GM12878 (cell line): Measurements from ENCODE around the gene HSD11B1. TPM values are rescaled to one million over a fixed set of nuclear protein-coding genes. Genes with fewer than 3 reads are reported as not detected.

Source experiments
- ATF7 ChIP-seq: fragments of 450-650 bp; IDR thresholded peaks from 2 replicates; pipeline ENCODE4 v1.6.1; 2016; ENCODE audit warnings: low read depth, mild to moderate bottlenecking
- BACH1 ChIP-seq: fragments of 450-650 bp; IDR thresholded peaks from 2 replicates; pipeline ENCODE4 v1.6.1; 2017; ENCODE audit warnings: mild to moderate bottlenecking, borderline replicate concordance
- BCLAF1 ChIP-seq: fragments of 450-650 bp; IDR thresholded peaks from 2 replicates; pipeline ENCODE4 v1.6.1; 2017; ENCODE audit warnings: antibody characterized with exemption, mild to moderate bottlenecking, moderate library complexity
- CHD2 ChIP-seq: IDR thresholded peaks from 2 replicates; pipeline ENCODE4 v1.6.1; 2011; ENCODE audit warnings: low read depth, low read length, improper control_type of control experiment, borderline replicate concordance
- CTCF ChIP-seq, 3 experiments: IDR thresholded peaks in 2 of 3; conservative IDR thresholded peaks in 1 of 3; 2 replicates each; pipeline ENCODE4 v1.5.1; 2011; ENCODE audit warnings: low read depth in 3 of 3, low read length in 3 of 3, mild to moderate bottlenecking in 3 of 3, control low read depth in 2 of 3, moderate library complexity in 2 of 3, inconsistent platforms in 1 of 3, mixed read lengths in 1 of 3; ENCODE audit not compliant: control insufficient read depth in 2 of 3, insufficient read depth in 1 of 3; ENCODE audit errors: extremely low read depth in 1 of 3
- EGR1 ChIP-seq, 2 experiments: IDR thresholded peaks; 1 replicate in 1 of 2; 2 replicates in 1 of 2; pipeline ENCODE4 v1.6.1; 2011 to 2012; ENCODE audit warnings: low read depth in 2 of 2, low read length in 2 of 2, borderline replicate concordance in 1 of 2, mild to moderate bottlenecking in 1 of 2, moderate library complexity in 1 of 2
- ESRRA ChIP-seq: IDR thresholded peaks from 2 replicates; pipeline ENCODE4 v1.6.1; 2012; ENCODE audit warnings: mild to moderate bottlenecking, low read length, improper control_type of control experiment
- FOS ChIP-seq: IDR thresholded peaks from 3 replicates; pipeline ENCODE4 v1.6.1; 2011; ENCODE audit warnings: borderline replicate concordance; ENCODE audit not compliant: insufficient read length; ENCODE audit errors: extremely low read depth
- JUNB ChIP-seq: IDR thresholded peaks from 2 replicates; pipeline ENCODE4 v1.6.1; 2016; ENCODE audit warnings: antibody characterized with exemption, mild to moderate bottlenecking
- MLLT1 ChIP-seq: fragments of 450-650 bp; IDR thresholded peaks from 2 replicates; pipeline ENCODE4 v1.6.1; 2016; ENCODE audit warnings: mild to moderate bottlenecking
- RAD21 ChIP-seq: IDR thresholded peaks from 2 replicates; pipeline ENCODE4 v1.6.1; 2011; ENCODE audit warnings: mild to moderate bottlenecking, low read depth, low read length, moderate library complexity; ENCODE audit not compliant: insufficient read depth
- SMAD5 ChIP-seq: IDR thresholded peaks from 2 replicates; pipeline ENCODE4 v1.6.1; 2016; ENCODE audit warnings: antibody characterized with exemption, low read depth
- SPI1 ChIP-seq: IDR thresholded peaks from 2 replicates; pipeline ENCODE4 v1.6.1; 2011; ENCODE audit warnings: low read depth, mild to moderate bottlenecking, low read length, moderate library complexity, borderline replicate concordance; ENCODE audit not compliant: insufficient read depth
- YBX1 ChIP-seq: fragments of 450-650 bp; IDR thresholded peaks from 2 replicates; pipeline ENCODE4 v1.6.1; 2016; ENCODE audit warnings: antibody characterized with exemption
- ZBTB11 ChIP-seq: fragments of 450-650 bp; formaldehyde crosslinking; IDR thresholded peaks from 2 replicates; pipeline ENCODE4 v1.5.0; 2022; ENCODE audit warnings: mild to moderate bottlenecking, missing genetic modification characterization
- ZBTB4 ChIP-seq: fragments of 450-650 bp; formaldehyde crosslinking; IDR thresholded peaks from 2 replicates; pipeline ENCODE4 v1.4.0; 2022; ENCODE audit warnings: mild to moderate bottlenecking, moderate library complexity
- polyA plus RNA-seq, 11 experiments: library from polyadenylated mRNA; depleted of rRNA in 4 of 11; unstranded in 6 of 11; stranded (reverse) in 5 of 11; fragments of >200 nt; fragmentation: Nextera tagmentation in 4 of 11; fragmentation: Illumina TruSeq in 1 of 11; extraction: Ambion mirVana in 4 of 11; extraction: Trizol in 1 of 11; gene quantifications; 1 replicate in 1 of 11; 2 replicates in 10 of 11; pipeline versions ENCODE4 v1.2.1 to v1.2.3, GENCODE V29; 2011 to 2016; ENCODE audit warnings: inconsistent platforms in 2 of 11, missing spikeins in 2 of 11, low read depth in 1 of 11
- total RNA-seq, 4 experiments: library from RNA; depleted of rRNA in 3 of 4; stranded (reverse); fragments of >200 nt in 3 of 4; fragmentation: Illumina TruSeq in 1 of 4; extraction: Trizol in 1 of 4; gene quantifications; 2 replicates each; pipeline versions ENCODE4 v1.2.1 to v1.2.3, GENCODE V29; 2013 to 2021

Gene HSD11B1
- total and polyA plus RNA-seq, 10 of the 15 experiments (the other 5 are each of a cell fraction or from before 2014, with no cell fraction given), result 0.04 to 0.27 (median 0.15) TPM; not detected in 7

- TF ChIP-seq SPI1, result peak; percentile 49; the same call in 1 of the 2 replicates
- TF ChIP-seq ATF7, result peak; percentile 79
- TF ChIP-seq YBX1, result no peak
- no peak for TF ChIP-seq CTCF (IDR thresholded peaks at IDR 0.05 in 2 of 3, conservative IDR thresholded peaks at IDR 0.05 in 1 of 3; ENCODE audit: control insufficient read depth in 2 of 3, extremely low read depth in 1 of 3, insufficient read depth in 1 of 3, low read depth in 3 of 3, low read length in 3 of 3)
- no peak for TF ChIP-seq MLLT1
- TF ChIP-seq RAD21, result no peak
- TF ChIP-seq EGR1 (IDR thresholded peaks at IDR 0.05; ENCODE audit: borderline replicate concordance in 1 of 2, low read depth in 2 of 2, low read length in 2 of 2), result peak in 1 of 2 experiments; percentile 56; a peak in 1 of 3 replicates
- TF ChIP-seq FOS, result no peak
- no peak for TF ChIP-seq ZBTB11 (CRISPR knock-in tag)
- TF ChIP-seq CHD2, result 0 out of 2 replicates have a peak, but pooled peaks have one; percentile 15
- no peak for TF ChIP-seq ZBTB4
- TF ChIP-seq ESRRA, result no peak
- TF ChIP-seq BCLAF1, result no peak
- no peak for TF ChIP-seq BACH1
- no peak for TF ChIP-seq SMAD5
- peak; percentile 98 for TF ChIP-seq JUNB
Measured at GRCh38 chr1:209751627-209752231, 47.1 kb downstream of the HSD11B1 start (continued).
